Measurements from ENCODE around the gene OR13C5. TPM values are rescaled to one million over a fixed set of nuclear protein-coding genes. Genes with fewer than 3 reads are reported as not detected.
"Not testable (repeated sequence)": the region's sequence is repeated elsewhere in the genome, so short reads cannot be mapped to it uniquely, and the experiment has no call there.

Gene OR13C5
- not detected for polyA plus RNA-seq (2012; ENCODE audit: insufficient read depth, insufficient read length)

GRCh38 chr9:104599313-104599712 is at the start of gene OR13C5:
TSS of gene OR13C5 (minus strand) at chr9:104599413. CDS start at chr9:104599413, 0 bp downstream.
- DNase-seq (ENCODE audit: low read depth, low spot score); H3K4me3 ChIP-seq (ENCODE audit: low read length): not testable (repeated sequence)

GRCh38 chr9:104635456-104635855 is 36.2 kb upstream of the OR13C5 start:
- no peak overlapping the region for H3K4me3 ChIP-seq (ENCODE audit: low read length)
- no peak for DNase-seq (ENCODE audit: low read depth, low spot score)

- H3K4me3 ChIP-seq (ENCODE audit: low read length), result no peak overlapping the region
- DNase-seq (ENCODE audit: low read depth, low spot score), result no peak
Measured at GRCh38 chr9:104633976-104634520, 34.8 kb upstream of the OR13C5 start.

- DNase-seq (ENCODE audit: low read depth, low spot score); H3K4me3 ChIP-seq (ENCODE audit: low read length): not testable (repeated sequence)
Measured at GRCh38 chr9:104625964-104626363, 26.8 kb upstream of the OR13C5 start.

GRCh38 chr9:104618104-104618503 is 18.9 kb upstream of the OR13C5 start, which contains the start of gene OR13C9:
TSS of gene OR13C9 (minus strand) at chr9:104618204. CDS start at chr9:104618204, 0 bp downstream.
- no peak for DNase-seq (ENCODE audit: low read depth, low spot score)
- no peak within 1 kb of the TSS for H3K4me3 ChIP-seq (ENCODE audit: low read length)

- no peak for DNase-seq (ENCODE audit: low read depth, low spot score)
- no peak overlapping the region for H3K4me3 ChIP-seq (ENCODE audit: low read length)
Measured at GRCh38 chr9:104617418-104617817, 18.2 kb upstream of the OR13C5 start.

GRCh38 chr9:104611213-104611612 is 12.0 kb upstream of the OR13C5 start:
- no peak overlapping the region for H3K4me3 ChIP-seq (ENCODE audit: low read length)
- DNase-seq (ENCODE audit: low read depth, low spot score), result no peak

GRCh38 chr9:104608336-104608735 is 9.1 kb upstream of the OR13C5 start:
- no peak overlapping the region for H3K4me3 ChIP-seq (ENCODE audit: low read length)
- no peak for DNase-seq (ENCODE audit: low read depth, low spot score)

- no peak for DNase-seq (ENCODE audit: low read depth, low spot score)
- H3K4me3 ChIP-seq (ENCODE audit: low read length), result no peak overlapping the region
Measured at GRCh38 chr9:104606152-104606551, 6.9 kb upstream of the OR13C5 start.

- H3K4me3 ChIP-seq (ENCODE audit: low read length); DNase-seq (ENCODE audit: low read depth, low spot score): not testable (repeated sequence)
Measured at GRCh38 chr9:104605527-104605926, 6.3 kb upstream of the OR13C5 start, which contains the start of gene OR13C2. TSS of gene OR13C2 (minus strand) at chr9:104605627. CDS start at chr9:104605627, 0 bp downstream.

- H3K4me3 ChIP-seq (ENCODE audit: low read length), result no peak overlapping the region
- no peak for DNase-seq (ENCODE audit: low read depth, low spot score)
Measured at GRCh38 chr9:104604801-104605200, 5.6 kb upstream of the OR13C5 start.

- DNase-seq (ENCODE audit: low read depth, low spot score); H3K4me3 ChIP-seq (ENCODE audit: low read length): not testable (repeated sequence)
Measured at GRCh38 chr9:104598749-104599148, 464 bp downstream of the OR13C5 start.

- no peak for DNase-seq (ENCODE audit: low read depth, low spot score)
- no peak overlapping the region for H3K4me3 ChIP-seq (ENCODE audit: low read length)
Measured at GRCh38 chr9:104589626-104590025, 9.6 kb downstream of the OR13C5 start.

GRCh38 chr9:104586496-104587180 is 12.6 kb downstream of the OR13C5 start:
- DNase-seq (ENCODE audit: low read depth, low spot score), result no peak
- H3K4me3 ChIP-seq (ENCODE audit: low read length), result no peak overlapping the region

- no peak for DNase-seq (ENCODE audit: low read depth, low spot score)
- H3K4me3 ChIP-seq (ENCODE audit: low read length), result no peak overlapping the region
Measured at GRCh38 chr9:104580562-104580961, 18.7 kb downstream of the OR13C5 start.

- no peak for DNase-seq (ENCODE audit: low read depth, low spot score)
Measured at GRCh38 chr9:104577263-104577662, 21.9 kb downstream of the OR13C5 start.

GRCh38 chr9:104575456-104575855 is 23.8 kb downstream of the OR13C5 start:
- H3K4me3 ChIP-seq (ENCODE audit: low read length), result no peak overlapping the region
- DNase-seq (ENCODE audit: low read depth, low spot score), result no peak

More at GRCh38 chr9:104577263-104577662, 21.9 kb downstream of the OR13C5 start:
- H3K4me3 ChIP-seq (ENCODE audit: low read length), result no peak overlapping the region

GRCh38 chr9:104572612-104573011 is 26.6 kb downstream of the OR13C5 start:
- DNase-seq (ENCODE audit: low read depth, low spot score), result no peak
- no peak overlapping the region for H3K4me3 ChIP-seq (ENCODE audit: low read length)

GRCh38 chr9:104568868-104569267 is 30.3 kb downstream of the OR13C5 start, which contains the start of gene OR13C8:
TSS of gene OR13C8 (plus strand) at chr9:104569168. CDS start at chr9:104569168, 0 bp downstream.
- no peak within 1 kb of the TSS for H3K4me3 ChIP-seq (ENCODE audit: low read length)
- no peak for DNase-seq (ENCODE audit: low read depth, low spot score)

- no peak overlapping the region for H3K4me3 ChIP-seq (ENCODE audit: low read length)
- no peak for DNase-seq (ENCODE audit: low read depth, low spot score)
Measured at GRCh38 chr9:104564358-104564757, 34.9 kb downstream of the OR13C5 start.
